ENCODE data around the gene CBLL1.

- no peak for TF ChIP-seq CTCF (IDR thresholded peaks at IDR 0.05)
- TF ChIP-seq POLR2A (IDR thresholded peaks at IDR 0.05), result no peak
These were observed 44.7 kb downstream of the CBLL1 start for GRCh38 chr7:107788662-107789061.

Measured in testis (tissue), 2 donors.